Activated T-helper 2 cell treated with anti-CD3 and anti-CD28 coated beads, Interferon-gamma antibody, Interleukin-2, Interleukin-4, amounts not matched to agents 10 μg/mL and 5 μg/mL and 100 μg/mL, durations not matched to agents 14 hours and 24 hours and 36 hours (primary cell): ENCODE measurements around the gene ZNF621. TPM values are rescaled to one million over a fixed set of nuclear protein-coding genes. Genes with fewer than 3 reads are reported as not detected.

Source experiments
- DNase-seq: peaks from one replicate; pipeline ENCODE4 v3.0.0; 2021; ENCODE audit warnings: low spot score
- H3K27ac Mint-ChIP-seq: one replicate; pipeline ENCODE4 v1.8.0; 2021; ENCODE audit warnings: mixed read lengths
- H3K27me3 Mint-ChIP-seq: one replicate; pipeline ENCODE4 v1.8.0; 2021; ENCODE audit warnings: low read depth, mixed read lengths
- H3K36me3 Mint-ChIP-seq: one replicate; pipeline ENCODE4 v1.8.0; 2021; ENCODE audit warnings: low read depth, mixed read lengths
- H3K4me1 Mint-ChIP-seq: one replicate; pipeline ENCODE4 v1.8.0; 2021; ENCODE audit warnings: low read depth, mixed read lengths
- H3K4me3 Mint-ChIP-seq: one replicate; pipeline ENCODE4 v1.8.0; 2021; ENCODE audit warnings: low read depth, mild to moderate bottlenecking, moderate library complexity, mixed read lengths
- H3K9me3 Mint-ChIP-seq: one replicate; pipeline ENCODE4 v1.8.0; 2021; ENCODE audit warnings: mixed read lengths
- intact Hi-C: fragments of 100-400 bp; cut with micrococcal nuclease; formaldehyde crosslinking; loops from one replicate; pipeline ENCODE4 v1.15.1; 2023
- total RNA-seq: library from RNA; stranded (reverse); gene quantifications from 2 replicates; pipeline ENCODE4 v1.2.3, GENCODE V29; 2022

The ZNF621 gene
- total RNA-seq, result 21.4 and 23.9 TPM in 2 replicates

GRCh38 chr3:40524568-40525285 is at the start of gene ZNF621:
Gene ZNF621, plus strand, starts transcription at chr3:40524960. Its CDS starts 881 bp downstream, at chr3:40525841.
- no peaks in the 10 kb centered on the region for H3K9me3 Mint-ChIP-seq
- DNase-seq, result peak; percentile 80
- intact Hi-C loops, result loop anchor here (1.0 kb wide), 5 partner anchors 18 to 215 kb away; partner anchors contain the start of genes EIF1B, RPL14, ZNF619 and ZNF620
- peaks cover 22% of the 10 kb centered on the region for H3K4me1 Mint-ChIP-seq
- H3K27me3 Mint-ChIP-seq, result no peaks in the 10 kb centered on the region
- peaks cover 35% of the 10 kb centered on the region for H3K36me3 Mint-ChIP-seq
- H3K4me3 Mint-ChIP-seq, result peak within 1 kb of the TSS; percentile 95
- peak within 1 kb of the TSS; percentile 96 for H3K27ac Mint-ChIP-seq

GRCh38 chr3:40476478-40477470 is 48.0 kb upstream of the ZNF621 start, which contains the start of gene ZNF619:
Gene ZNF619, plus strand, starts transcription at chr3:40477122. Its CDS starts 858 bp downstream, at chr3:40477980.
- intact Hi-C loops, result loop anchor here (1.0 kb wide), 2 partner anchors 23 to 48 kb away; partner anchors contain the start of gene ZNF621
- H3K4me1 Mint-ChIP-seq, result peaks cover 13% of the 10 kb centered on the region
- peaks cover 22% of the 10 kb centered on the region for H3K36me3 Mint-ChIP-seq
- H3K27me3 Mint-ChIP-seq, result peaks cover 3% of the 10 kb centered on the region
- H3K9me3 Mint-ChIP-seq, result no peaks in the 10 kb centered on the region
- peak; percentile 49 for DNase-seq
- peak within 1 kb of the TSS; percentile 81 for H3K27ac Mint-ChIP-seq
- peak within 1 kb of the TSS; percentile 83 for H3K4me3 Mint-ChIP-seq

GRCh38 chr3:40477666-40478065 is 47.1 kb upstream of the ZNF621 start:
- intact Hi-C loops, result loop anchor here (1.0 kb wide), 2 partner anchors 24 to 47 kb away; partner anchors contain the start of gene ZNF621
- Mint-ChIP-seq H3K27ac (peak overlapping the region; percentile 81), H3K9me3 (no peaks in the 10 kb centered on the region), H3K4me3 (peak overlapping the region; percentile 83), H3K4me1 (peaks cover 17% of the 10 kb centered on the region), H3K36me3 (peaks cover 29% of the 10 kb centered on the region), H3K27me3 (peaks cover 3% of the 10 kb centered on the region)
- no peak for DNase-seq

GRCh38 chr3:40487172-40487571 is 37.6 kb upstream of the ZNF621 start:
- peaks cover 70% of the 10 kb centered on the region for H3K36me3 Mint-ChIP-seq
- H3K4me3 Mint-ChIP-seq, result no peak overlapping the region
- intact Hi-C loops, result no loop called here
- no peaks in the 10 kb centered on the region for H3K27me3 Mint-ChIP-seq
- no peak for DNase-seq
- H3K9me3 Mint-ChIP-seq, result peaks cover 29% of the 10 kb centered on the region
- peaks cover 5% of the 10 kb centered on the region for H3K4me1 Mint-ChIP-seq
- H3K27ac Mint-ChIP-seq, result no peak overlapping the region

GRCh38 chr3:40490916-40491315 is 33.8 kb upstream of the ZNF621 start:
- no peak overlapping the region for H3K27ac Mint-ChIP-seq
- H3K4me1 Mint-ChIP-seq, result peaks cover 2% of the 10 kb centered on the region
- peaks cover 43% of the 10 kb centered on the region for H3K36me3 Mint-ChIP-seq
- no peaks in the 10 kb centered on the region for H3K27me3 Mint-ChIP-seq
- peaks cover 29% of the 10 kb centered on the region for H3K9me3 Mint-ChIP-seq
- intact Hi-C loops, result no loop called here
- H3K4me3 Mint-ChIP-seq, result no peak overlapping the region
- no peak for DNase-seq

- intact Hi-C loops, result no loop called here
- peaks cover 9% of the 10 kb centered on the region for H3K36me3 Mint-ChIP-seq
- no peak overlapping the region for H3K27ac Mint-ChIP-seq
- no peaks in the 10 kb centered on the region for H3K27me3 Mint-ChIP-seq
- peaks cover 4% of the 10 kb centered on the region for H3K9me3 Mint-ChIP-seq
- H3K4me1 Mint-ChIP-seq, result no peaks in the 10 kb centered on the region
- no peak overlapping the region for H3K4me3 Mint-ChIP-seq
- DNase-seq, result no peak
Observed at GRCh38 chr3:40494698-40495097, 30.1 kb upstream of the ZNF621 start.

GRCh38 chr3:40497288-40497687 is 27.5 kb upstream of the ZNF621 start:
- Mint-ChIP-seq H3K9me3 (no peaks in the 10 kb centered on the region), H3K27ac (no peak overlapping the region), H3K27me3 (no peaks in the 10 kb centered on the region), H3K4me3 (no peak overlapping the region), H3K4me1 (no peaks in the 10 kb centered on the region), H3K36me3 (no peaks in the 10 kb centered on the region)
- intact Hi-C loops, result no loop called here
- DNase-seq, result no peak

GRCh38 chr3:40499952-40500351 is 24.8 kb upstream of the ZNF621 start:
- H3K27me3 Mint-ChIP-seq, result no peaks in the 10 kb centered on the region
- peaks cover 8% of the 10 kb centered on the region for H3K4me1 Mint-ChIP-seq
- no peak overlapping the region for H3K4me3 Mint-ChIP-seq
- DNase-seq, result no peak
- intact Hi-C loops, result no loop called here
- H3K36me3 Mint-ChIP-seq, result no peaks in the 10 kb centered on the region
- H3K27ac Mint-ChIP-seq, result no peak overlapping the region
- H3K9me3 Mint-ChIP-seq, result no peaks in the 10 kb centered on the region

- intact Hi-C loops, result no loop called here
- no peaks in the 10 kb centered on the region for H3K27me3 Mint-ChIP-seq
- DNase-seq, result no peak
- peaks cover 5% of the 10 kb centered on the region for H3K36me3 Mint-ChIP-seq
- H3K9me3 Mint-ChIP-seq, result no peaks in the 10 kb centered on the region
- no peak overlapping the region for H3K4me3 Mint-ChIP-seq
- no peak overlapping the region for H3K27ac Mint-ChIP-seq
- peaks cover 23% of the 10 kb centered on the region for H3K4me1 Mint-ChIP-seq
Observed at GRCh38 chr3:40502034-40502433, 22.7 kb upstream of the ZNF621 start.

- Mint-ChIP-seq H3K27ac (no peak overlapping the region), H3K9me3 (no peaks in the 10 kb centered on the region), H3K27me3 (no peaks in the 10 kb centered on the region), H3K4me3 (peak overlapping the region; percentile 87), H3K36me3 (peaks cover 16% of the 10 kb centered on the region), H3K4me1 (peaks cover 24% of the 10 kb centered on the region)
- intact Hi-C loops, result no loop called here
- DNase-seq, result no peak
Observed at GRCh38 chr3:40504636-40505430, 19.9 kb upstream of the ZNF621 start.

- H3K27ac Mint-ChIP-seq, result peak within 1 kb of the TSS; percentile 75
- H3K9me3 Mint-ChIP-seq, result no peaks in the 10 kb centered on the region
- H3K27me3 Mint-ChIP-seq, result no peaks in the 10 kb centered on the region
- H3K4me1 Mint-ChIP-seq, result peaks cover 24% of the 10 kb centered on the region
- peak within 1 kb of the TSS; percentile 87 for H3K4me3 Mint-ChIP-seq
- peaks cover 26% of the 10 kb centered on the region for H3K36me3 Mint-ChIP-seq
- peak; percentile 28 for DNase-seq
- intact Hi-C loops, result loop anchor here (1.0 kb wide), 1 partner anchor 18 kb away; the partner anchor contains the start of gene ZNF621
Observed at GRCh38 chr3:40505599-40506462, 18.9 kb upstream of the ZNF621 start, which contains the start of gene ZNF620. Gene ZNF620, plus strand, starts transcription at chr3:40506039. Its CDS starts 314 bp downstream, at chr3:40506353.
